Stimulated activated CD4-positive, alpha-beta T cell treated with anti-CD3 and anti-CD28 coated beads, TNF-alpha, amount 100 ng/mL, for 48 hours (primary cell): ENCODE data around the gene GRK2.

ENCODE experiments used
- DNase-seq, 3 donors: peaks; one replicate each; pipeline ENCODE4 v3.0.0-alpha.2; 2020; ENCODE audit warnings: low read depth in 3 of 3

Gene GRK2

DNA sequence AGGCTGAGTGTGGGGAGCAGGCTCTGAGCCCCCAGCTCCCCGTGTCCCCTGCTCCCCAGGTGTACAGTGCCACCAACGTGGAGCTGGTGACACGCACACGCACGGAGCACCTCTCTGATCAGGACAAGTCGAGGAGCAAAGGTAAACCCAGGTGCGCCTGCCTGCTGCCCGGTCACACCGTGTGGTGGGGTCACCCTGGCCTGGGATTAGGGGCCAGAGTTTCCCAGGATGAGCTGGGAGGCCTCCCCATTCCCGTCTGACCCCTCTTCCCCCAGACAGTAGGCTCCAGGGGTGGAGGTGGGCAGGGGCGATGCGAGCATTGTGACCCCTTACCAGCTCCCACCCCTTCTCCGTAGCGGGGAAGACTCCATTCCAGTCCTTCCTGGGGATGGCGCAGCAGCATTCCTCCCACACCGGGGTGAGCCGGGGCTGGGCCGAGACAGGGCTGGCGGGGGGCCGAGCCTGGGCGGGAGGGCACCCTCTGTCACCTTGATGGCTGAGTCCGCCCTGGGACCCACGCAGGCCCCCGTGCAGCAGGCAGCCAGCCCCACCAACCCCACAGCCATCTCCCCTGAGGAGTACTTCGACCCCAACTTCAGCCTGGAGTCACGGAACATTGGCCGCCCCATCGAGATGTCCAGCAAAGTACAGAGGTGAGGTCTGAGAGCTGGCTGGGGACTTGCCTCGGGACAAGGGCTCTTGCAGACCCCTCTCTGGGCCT, 33.4 kb downstream of the GRK2 start:
- no peak for DNase-seq

DNA sequence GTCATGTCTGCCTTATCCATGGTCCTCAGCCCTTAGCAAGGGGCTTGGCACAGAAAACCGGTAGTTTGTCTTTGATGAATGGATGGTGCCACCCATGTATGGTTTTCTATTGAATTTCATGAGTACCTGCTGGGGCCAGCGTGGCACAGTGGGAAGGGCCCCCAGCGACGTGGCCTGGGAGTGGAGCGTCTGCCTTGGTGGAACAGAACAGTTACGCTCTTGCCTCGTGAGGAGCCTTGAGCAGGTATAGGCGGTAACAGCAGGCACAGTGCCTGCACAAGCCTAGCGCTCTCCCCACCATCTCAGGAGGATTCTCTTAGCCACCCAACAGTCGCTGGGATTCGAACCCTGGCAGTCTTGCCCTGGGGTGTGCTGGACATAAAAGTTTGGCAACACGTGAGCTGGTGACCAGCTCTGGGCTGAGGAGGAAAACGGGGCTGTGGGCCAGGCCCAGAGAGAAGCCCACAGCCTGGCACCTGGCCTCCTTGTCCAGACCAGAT, 34.0 kb downstream of the GRK2 start:
- DNase-seq: no peak

DNA sequence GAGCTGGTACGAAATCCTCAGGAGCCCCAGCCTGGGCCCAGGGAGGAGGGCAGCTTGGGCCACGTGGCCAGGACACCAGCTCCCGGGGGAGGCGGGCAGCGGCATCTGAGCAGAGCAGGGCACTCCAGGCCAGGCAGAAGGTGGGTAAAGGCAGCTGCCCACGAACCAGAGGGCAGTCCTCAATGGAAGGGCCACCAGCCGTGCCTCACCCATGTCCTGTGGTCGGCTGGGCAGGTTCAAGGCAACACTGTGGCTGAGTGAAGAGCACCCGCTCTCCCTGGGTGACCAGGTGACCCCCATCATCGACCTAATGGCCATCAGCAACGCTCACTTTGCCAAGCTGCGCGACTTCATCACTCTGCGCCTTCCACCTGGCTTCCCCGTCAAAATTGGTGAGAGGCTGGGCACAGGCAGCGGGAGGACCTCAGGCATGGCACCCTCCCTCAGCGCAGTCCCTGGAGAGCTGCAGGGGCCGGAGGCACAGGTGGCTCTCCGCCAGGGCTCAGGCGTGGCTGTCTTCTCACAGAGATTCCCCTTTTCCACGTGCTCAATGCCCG, 34.6 kb downstream of the GRK2 start:
- no peak for DNase-seq

DNA sequence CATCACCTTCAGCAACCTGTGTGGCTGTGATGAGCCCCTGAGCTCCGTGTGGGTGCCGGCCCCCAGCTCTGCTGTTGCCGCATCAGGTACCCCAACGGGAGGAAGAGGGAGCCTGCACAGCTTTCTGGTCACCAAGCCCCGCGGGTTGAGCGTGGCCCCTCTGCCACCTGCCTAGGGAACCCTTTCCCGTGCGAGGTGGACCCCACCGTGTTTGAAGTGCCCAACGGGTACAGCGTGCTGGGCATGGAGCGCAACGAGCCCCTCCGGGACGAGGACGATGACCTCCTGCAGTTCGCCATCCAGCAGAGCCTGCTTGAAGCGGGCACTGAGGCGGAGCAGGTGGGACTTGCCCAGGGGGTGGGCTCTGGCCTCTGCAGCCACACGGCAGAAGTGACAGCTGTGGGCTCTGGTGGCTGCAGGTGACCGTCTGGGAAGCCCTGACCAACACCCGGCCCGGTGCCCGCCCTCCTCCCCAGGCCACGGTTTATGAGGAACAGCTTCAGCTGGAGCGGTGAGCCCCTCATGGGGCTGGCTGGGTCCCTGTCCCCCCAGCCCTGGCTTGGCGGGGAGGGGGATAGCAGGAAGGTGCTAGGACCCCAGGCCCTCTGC, 35.1 kb downstream of the GRK2 start:
- no peak for DNase-seq

DNA sequence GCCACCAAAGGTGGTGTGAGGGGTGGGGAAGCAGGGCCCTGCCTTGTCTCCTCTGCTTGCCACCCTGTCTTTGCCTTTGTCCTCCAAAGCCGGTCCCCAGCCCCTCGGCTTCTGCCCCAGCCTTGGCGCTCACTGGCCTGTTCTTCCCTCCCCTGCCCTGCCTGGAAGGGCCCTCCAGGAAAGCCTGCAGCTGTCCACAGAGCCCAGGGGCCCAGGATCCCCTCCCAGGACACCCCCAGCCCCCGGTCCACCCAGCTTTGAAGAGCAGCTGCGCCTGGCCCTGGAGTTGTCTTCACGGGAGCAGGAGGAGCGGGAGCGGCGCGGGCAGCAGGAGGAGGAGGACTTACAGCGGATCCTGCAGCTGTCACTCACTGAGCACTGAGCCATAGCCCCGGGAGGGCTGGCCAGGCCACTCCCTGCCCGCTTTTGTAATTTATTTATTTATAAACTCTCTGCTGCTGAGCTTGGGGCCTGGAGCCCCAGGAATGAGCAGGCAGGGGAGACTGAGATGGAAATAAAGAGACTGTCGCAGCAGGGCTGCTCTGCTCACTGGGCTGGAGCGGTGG, 35.8 kb downstream of the GRK2 start:
- DNase-seq: no peak

DNA sequence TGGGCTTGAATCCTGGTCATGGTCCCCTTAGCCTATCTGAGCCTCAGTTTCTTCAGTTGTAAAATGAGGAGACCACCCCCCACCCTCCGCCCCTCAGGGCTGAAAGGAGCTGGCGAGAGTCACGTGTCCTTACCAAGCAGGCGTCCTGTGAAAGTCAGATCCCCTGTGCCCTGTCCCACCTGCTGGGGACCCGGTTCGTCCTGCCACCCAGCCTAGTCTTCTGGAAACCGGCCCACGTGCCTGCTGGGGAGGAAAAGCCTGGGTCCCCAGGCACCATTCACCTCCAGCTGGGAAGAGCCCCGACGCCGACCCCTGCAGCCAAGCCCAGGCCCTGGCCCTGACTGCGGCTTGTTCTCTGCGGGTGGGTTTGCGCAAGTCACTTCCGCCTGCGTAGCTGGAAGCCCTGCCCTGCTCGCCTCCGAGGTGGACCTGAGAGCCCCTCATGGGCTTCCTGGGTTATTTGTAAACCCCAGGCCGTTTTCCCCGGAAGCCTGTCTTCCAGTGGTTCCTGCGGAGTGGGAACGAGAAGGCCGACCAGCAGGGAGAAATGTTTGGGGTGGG, 36.4 kb downstream of the GRK2 start:
- DNase-seq: no peak

DNA sequence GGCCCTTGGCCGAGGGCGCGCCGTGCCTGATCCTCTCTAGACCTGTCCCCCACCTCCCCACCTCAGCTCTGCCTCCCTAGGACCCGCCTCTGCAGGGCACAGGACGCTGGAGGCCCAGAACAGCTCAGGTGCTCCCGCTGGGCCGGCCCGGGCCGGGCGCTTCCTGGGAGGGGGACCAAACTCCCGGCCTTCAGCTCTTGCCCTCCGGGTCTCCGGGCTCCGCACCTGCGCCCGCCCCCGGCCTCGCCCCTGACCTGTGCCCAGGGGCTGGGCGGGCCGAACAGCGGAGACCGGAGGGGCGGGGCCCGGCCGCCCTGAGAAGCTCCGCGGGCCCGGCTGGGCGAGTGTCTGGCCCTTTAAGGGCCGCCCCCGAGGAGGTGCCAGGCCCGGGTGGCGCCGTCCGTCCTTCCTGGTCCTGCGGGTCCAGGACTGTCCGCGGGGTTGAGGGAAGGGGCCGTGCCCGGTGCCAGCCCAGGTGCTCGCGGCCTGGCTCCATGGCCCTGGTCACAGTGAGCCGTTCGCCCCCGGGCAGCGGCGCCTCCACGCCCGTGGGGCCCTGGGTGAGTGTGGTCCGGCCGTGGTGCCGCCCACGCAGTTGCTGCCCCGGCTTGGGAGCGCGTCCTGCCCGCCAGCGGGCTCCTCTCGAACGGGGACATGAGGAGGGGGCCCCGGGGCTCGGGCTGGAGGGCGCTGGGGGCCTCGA, 37.0 kb downstream of the GRK2 start, which contains the start of gene SSH3:
SSH3 (plus strand) TSS at position 399 of the 703 bp plus-strand sequence; CDS start at position 495, 96 bp downstream.
- DNase-seq: no peak

DNA sequence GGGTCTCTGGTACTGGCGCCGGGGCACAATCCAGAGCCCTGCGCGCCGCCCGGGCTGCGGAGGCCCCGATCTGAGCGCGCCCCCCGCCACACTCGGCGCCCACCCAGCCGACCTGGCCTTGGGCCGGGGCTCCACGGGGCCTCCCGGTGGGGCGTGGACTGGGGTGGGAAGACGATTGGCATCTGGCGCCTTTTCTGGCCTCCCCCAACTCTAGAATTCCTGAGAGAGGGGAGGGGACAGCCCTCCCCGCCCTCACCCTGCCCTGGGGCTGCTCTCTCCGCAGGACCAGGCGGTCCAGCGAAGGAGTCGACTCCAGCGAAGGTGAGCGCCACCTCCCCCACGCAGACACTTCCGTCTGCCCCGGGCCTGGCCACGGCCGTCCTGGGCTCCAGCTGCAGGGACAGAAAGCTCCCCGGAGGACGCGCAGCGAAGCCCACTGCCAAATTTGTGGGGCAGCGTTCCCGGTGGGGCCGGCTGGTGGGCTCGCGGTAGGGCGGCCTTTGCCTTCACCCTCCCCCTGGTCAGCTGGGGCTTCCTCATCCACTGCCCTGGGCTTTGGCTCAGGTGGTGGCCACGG, 37.6 kb downstream of the GRK2 start:
- DNase-seq: no peak

DNA sequence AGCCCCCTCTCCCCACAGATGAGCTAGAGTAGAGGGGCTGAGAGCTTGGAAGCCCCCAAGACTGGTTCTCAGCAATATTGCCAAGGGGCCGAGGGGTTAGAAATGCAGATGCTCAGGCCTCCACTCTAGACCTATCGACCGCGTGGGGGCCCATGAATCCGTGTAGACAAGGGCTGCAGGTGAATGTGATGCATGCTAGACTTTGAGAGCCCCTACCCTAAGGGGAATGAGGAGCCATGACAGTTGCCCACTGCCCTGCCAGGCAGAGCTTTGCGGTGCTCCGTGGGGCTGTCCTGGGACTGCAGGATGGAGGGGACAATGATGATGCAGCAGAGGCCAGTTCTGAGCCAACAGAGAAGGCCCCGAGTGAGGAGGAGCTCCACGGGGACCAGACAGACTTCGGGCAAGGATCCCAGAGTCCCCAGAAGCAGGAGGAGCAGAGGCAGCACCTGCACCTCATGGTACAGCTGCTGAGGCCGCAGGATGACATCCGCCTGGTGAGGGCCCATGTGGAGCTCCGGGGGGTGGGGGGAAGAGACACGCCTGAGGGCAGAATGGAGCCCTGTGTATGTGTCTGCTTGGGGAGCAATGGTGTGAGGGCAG, 38.3 kb downstream of the GRK2 start:
- DNase-seq: no peak

DNA sequence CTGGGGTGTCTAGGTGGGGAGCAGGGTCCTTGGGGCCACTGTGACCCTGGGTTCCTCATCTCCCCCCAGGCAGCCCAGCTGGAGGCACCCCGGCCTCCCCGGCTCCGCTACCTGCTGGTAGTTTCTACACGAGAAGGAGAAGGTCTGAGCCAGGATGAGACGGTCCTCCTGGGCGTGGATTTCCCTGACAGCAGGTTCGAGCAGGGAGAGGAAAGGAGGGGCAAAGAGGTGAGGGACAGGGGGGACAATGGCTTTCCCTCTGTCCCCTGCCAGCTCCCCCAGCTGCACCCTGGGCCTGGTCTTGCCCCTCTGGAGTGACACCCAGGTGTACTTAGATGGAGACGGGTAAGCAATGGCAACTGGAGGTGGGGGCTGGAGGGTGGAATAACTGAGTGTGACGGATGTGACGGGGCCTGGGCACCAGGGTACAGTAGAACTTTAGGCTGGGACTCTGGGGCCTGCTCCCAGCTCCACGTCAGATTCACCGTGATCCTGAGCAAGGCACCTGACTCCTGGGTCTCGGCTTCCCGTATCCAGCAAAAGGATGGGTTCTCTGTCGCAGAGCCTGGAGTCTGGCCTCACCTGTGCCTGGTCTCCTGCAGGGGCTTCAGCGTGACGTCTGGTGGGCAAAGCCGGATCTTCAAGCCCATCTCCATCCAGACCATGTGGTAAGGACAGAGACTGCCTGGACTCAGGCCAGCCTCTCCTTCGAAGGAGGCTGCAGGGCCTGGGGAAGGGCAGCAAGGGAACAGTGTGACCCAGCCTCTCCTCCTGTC, 40.7 kb downstream of the GRK2 start:
- DNase-seq: no peak

DNA sequence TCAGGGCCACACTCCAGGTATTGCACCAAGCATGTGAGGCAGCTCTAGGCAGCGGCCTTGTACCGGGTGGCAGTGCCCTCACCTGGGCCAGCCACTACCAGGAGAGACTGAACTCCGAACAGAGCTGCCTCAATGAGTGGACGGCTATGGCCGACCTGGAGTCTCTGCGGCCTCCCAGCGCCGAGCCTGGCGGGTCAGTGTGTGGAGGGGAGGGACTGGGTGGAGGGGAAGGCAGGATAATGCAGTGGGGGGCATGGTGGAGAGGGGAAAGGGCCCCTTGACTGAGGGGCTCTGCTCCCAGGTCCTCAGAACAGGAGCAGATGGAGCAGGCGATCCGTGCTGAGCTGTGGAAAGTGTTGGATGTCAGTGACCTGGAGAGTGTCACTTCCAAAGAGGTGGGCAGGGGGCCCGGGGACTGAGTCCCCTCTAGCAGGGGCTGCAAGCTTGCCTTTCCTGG, 41.3 kb downstream of the GRK2 start:
- no peak for DNase-seq

DNA sequence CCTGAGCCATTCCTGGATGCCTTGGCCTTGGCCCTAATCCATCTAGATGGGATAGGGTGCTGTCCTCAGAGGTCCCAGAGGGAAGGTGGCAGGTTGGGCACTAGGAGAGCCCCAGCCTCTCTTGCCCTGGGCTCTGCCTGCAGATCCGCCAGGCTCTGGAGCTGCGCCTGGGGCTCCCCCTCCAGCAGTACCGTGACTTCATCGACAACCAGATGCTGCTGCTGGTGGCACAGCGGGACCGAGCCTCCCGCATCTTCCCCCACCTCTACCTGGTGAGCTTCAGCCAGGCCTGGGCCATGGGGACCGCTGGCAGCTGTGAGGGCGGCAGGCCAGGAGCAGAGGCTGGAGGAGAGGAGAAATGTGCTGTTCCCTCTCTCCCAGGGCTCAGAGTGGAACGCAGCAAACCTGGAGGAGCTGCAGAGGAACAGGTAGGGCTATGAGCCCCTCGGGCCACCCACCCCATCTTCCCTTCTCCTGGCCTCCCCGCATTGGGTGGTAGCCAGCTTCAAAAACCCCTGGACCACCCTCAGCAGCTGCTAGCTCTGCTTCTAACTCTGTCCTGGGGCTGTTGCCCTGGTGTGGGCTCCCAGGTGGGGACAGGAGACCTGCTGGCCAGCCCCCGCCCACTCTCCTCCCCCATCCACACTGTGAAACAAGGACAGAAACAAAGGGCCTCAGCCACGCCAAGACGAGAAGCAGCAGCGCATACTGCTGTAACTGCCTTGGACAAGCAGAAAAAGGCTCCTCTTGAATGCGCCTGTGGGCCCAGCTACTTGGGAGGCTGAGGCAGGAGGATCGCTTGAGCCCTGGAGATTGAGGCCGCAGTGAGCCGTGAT, 42.0 kb downstream of the GRK2 start:
- DNase-seq: no peak

DNA sequence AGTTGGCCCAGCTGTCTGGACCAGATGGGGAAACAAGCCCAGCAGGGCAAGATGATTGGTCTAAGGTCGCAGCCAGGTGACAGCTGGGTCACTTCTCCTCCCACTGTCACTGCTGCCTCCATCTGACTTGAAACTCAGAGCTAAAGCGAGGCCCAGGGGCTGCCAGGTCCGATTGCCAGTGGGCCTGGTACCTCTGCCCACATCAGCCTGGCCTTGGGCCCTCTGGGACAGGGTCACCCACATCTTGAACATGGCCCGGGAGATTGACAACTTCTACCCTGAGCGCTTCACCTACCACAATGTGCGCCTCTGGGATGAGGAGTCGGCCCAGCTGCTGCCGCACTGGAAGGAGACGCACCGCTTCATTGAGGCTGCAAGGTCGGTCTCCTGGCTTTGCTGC, 42.9 kb downstream of the GRK2 start:
- DNase-seq: no peak

DNA sequence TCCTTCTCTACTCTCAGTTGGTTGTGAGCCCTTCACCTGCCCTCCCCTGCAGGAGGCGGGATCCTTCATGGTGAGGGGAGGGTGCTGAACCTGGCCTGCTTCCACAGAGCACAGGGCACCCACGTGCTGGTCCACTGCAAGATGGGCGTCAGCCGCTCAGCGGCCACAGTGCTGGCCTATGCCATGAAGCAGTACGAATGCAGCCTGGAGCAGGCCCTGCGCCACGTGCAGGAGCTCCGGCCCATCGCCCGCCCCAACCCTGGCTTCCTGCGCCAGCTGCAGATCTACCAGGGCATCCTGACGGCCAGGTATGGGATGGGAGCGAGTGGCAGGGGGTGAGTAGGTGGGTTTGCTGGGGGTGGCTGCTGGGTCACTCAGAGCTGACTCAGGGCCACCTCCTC, 43.4 kb downstream of the GRK2 start:
- no peak for DNase-seq

DNA sequence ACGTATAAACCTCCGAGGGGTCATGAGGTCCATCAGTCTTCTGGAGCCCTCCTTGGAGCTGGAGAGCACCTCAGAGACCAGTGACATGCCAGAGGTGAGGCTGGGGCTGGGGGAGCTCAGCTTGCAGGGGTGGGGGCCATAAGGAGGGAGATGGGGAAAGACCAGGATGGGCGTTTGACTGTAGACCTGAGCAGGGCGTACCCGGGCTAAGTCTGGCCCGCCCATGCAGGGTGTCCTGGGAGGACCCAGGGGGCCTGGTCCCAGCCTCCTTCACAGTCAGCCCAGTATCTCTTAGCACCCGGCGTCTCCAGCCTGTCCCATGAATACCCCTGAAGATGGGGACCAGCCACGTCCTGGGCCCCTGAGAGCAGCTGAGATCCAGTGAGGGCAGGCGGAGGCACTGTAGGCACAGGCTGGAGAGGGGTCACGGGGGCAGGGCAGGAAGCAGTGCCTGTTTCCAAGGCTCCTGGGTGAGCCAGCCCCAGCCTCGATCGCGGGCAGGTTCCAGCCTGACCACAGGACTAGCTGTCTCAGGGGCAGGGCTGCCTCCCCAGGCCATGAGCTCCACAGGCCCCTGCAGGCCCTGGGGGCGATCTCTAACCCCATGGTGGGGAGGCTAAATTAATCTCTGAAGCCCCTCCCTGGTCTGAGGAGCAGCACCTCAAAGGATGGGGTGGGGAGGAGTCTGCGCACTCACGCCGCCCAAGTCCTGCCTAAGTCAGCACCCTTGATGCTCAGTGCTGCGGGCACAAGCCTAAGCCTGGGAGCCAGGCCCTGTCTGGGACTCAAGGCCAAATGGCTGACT, 44.2 kb downstream of the GRK2 start:
- no peak for DNase-seq

DNA sequence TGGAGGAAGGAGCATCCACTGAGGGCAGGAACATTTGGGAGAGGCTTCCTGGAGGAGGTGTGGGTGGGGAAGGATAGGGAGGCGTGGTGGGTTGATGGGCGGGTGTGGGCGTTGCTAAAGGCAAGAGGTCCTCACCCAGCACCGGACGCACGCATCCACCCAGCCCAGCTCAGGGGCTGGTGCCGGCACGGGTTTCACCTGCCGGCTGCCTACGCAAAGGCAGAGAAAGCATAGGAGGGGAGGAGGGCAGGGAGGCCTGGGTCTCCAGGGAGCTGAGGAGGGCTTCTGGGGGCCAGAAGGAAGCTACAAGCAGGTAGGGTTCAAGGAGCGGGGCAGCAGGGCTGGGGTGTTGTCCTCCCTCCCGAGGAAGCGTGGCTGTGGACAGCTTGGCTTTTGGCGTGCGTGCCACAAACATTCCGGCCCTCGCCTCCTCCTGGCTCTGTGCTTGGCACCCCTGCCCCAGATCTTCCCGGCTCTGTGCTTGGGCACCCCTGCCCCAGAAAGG, 44.8 kb downstream of the GRK2 start:
- DNase-seq: no peak

DNA sequence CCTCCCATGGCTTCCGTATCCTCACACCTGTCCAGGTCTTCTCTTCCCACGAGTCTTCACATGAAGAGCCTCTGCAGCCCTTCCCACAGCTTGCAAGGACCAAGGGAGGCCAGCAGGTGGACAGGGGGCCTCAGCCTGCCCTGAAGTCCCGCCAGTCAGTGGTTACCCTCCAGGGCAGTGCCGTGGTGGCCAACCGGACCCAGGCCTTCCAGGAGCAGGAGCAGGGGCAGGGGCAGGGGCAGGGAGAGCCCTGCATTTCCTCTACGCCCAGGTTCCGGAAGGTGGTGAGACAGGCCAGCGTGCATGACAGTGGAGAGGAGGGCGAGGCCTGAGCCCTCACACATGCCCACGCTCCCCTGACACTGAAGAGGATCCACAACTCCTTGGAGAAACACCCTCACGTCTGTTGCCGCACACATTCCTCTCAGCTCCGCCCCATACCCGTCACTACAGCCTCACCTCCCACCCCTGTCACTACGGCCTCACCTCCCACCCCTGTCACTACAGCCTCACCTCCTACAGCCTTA, 45.3 kb downstream of the GRK2 start:
- no peak for DNase-seq
